ENCODE data around the gene SPATA31A6.
"Not testable (repeated sequence)": the region's sequence is repeated elsewhere in the genome, so short reads cannot be mapped to it uniquely, and the experiment has no call there.

DNA sequence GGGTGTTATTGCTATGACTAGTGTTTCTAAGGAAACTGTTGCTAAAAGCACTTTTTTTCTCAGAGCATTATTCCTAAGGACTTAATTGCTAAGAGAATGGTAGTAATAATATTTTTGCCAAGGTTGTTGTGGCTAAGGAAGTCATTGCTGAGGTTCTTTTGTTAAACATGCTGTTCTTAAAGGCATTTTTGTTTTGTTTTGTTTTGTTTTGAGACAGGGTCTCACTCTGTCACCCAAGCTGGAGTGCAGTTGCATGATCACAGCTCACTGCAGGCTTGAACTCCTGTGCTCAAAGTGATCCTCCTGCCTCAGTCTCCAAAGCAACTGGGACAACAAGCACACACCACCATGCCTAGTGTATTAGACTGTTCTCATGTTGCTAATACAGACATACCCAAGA, 51.2 kb downstream of the SPATA31A6 start:
- TF ChIP-seq, protein P1, sequence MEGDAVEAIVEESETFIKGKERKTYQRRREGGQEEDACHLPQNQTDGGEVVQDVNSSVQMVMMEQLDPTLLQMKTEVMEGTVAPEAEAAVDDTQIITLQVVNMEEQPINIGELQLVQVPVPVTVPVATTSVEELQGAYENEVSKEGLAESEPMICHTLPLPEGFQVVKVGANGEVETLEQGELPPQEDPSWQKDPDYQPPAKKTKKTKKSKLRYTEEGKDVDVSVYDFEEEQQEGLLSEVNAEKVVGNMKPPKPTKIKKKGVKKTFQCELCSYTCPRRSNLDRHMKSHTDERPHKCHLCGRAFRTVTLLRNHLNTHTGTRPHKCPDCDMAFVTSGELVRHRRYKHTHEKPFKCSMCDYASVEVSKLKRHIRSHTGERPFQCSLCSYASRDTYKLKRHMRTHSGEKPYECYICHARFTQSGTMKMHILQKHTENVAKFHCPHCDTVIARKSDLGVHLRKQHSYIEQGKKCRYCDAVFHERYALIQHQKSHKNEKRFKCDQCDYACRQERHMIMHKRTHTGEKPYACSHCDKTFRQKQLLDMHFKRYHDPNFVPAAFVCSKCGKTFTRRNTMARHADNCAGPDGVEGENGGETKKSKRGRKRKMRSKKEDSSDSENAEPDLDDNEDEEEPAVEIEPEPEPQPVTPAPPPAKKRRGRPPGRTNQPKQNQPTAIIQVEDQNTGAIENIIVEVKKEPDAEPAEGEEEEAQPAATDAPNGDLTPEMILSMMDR (IDR thresholded peaks at IDR 0.05 in 2 of 3, conservative IDR thresholded peaks at IDR 0.05 in 1 of 3; ENCODE audit: borderline replicate concordance in 1 of 3, insufficient read depth in 1 of 3, low read depth in 2 of 3, low read length in 2 of 3), result not testable (repeated sequence)
- not testable (repeated sequence) for TF ChIP-seq SIN3A (IDR thresholded peaks at IDR 0.05; ENCODE audit: low read depth); EZH2phosphoT487 (IDR thresholded peaks at IDR 0.05; ENCODE audit: borderline replicate concordance)

Data from HCT116 (cell line).